ENCODE measurements around the gene TOR1A.

The TOR1A gene, protein sequence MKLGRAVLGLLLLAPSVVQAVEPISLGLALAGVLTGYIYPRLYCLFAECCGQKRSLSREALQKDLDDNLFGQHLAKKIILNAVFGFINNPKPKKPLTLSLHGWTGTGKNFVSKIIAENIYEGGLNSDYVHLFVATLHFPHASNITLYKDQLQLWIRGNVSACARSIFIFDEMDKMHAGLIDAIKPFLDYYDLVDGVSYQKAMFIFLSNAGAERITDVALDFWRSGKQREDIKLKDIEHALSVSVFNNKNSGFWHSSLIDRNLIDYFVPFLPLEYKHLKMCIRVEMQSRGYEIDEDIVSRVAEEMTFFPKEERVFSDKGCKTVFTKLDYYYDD

DNA sequence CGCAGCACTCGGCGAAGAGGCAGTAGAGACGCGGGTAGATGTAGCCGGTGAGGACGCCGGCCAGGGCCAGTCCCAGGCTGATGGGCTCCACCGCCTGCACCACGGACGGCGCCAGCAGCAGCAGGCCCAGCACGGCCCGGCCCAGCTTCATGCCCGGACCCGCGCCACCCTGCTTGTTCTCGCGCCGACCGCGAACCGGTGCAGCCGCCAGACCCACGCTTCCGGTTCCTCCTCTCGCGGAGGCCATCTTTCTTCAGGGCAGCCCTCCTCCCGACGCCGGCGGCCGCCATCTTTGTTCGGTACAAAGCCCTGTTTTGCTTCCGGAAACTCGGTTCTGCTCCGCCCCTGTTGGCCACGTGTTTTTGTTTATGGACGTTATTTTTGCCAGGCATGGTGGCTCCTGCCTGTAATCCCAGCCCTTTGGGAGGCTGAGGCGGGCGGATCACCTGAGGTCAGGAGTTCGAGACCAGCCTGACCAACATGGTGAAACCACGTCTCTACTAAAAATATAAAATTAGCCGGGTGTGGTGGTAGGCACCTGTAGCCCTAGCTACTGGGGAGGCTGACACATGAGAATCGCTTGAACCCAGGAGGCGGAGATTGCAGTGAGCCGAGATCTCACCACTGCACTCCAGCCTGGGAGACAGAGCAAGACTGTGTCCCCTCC, at the start of gene TOR1A:
TSS of gene TOR1A (minus strand) at position 202 of the 667 bp plus-strand sequence. CDS start at position 151, 51 bp downstream.
- peak; percentile 96 for ATAC-seq
- Mint-ChIP-seq H3K4me3 (peak within 1 kb of the TSS; percentile 81), H3K36me3 (peaks cover 18% of the 10 kb centered on the region)

DNA sequence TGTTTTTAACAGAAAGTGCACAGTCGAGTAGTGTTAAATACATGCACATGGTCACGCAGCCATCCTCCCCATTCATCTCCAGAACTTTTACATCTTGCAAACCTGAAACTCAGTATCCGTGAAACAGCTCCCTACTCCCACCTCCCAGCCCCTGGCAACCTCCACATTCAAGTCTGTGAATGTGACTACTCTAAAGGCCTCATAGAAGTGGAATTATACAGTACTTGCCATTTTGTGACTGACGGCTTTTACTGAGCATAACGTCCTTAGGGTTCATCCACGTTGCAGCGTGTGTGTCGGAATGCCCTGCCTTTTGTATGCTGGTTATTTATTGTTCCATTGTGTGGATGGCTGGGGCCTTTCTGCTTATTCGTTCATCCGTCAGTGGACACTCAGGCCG, 47.1 kb upstream of the TOR1A start:
- Mint-ChIP-seq H3K27me3 (no peaks in the 10 kb centered on the region), H3K9me3 (no peaks in the 10 kb centered on the region), H3K4me1 (peaks cover 29% of the 10 kb centered on the region), H3K4me3 (no peak overlapping the region), H3K27ac (no peak overlapping the region), H3K36me3 (peaks cover 51% of the 10 kb centered on the region)
- no peak for ATAC-seq

More for the DNA sequence above, at the start of gene TOR1A:
- Mint-ChIP-seq H3K4me1 (peaks cover 14% of the 10 kb centered on the region), H3K27me3 (no peaks in the 10 kb centered on the region), H3K27ac (peak within 1 kb of the TSS; percentile 81), H3K9me3 (no peaks in the 10 kb centered on the region)

DNA sequence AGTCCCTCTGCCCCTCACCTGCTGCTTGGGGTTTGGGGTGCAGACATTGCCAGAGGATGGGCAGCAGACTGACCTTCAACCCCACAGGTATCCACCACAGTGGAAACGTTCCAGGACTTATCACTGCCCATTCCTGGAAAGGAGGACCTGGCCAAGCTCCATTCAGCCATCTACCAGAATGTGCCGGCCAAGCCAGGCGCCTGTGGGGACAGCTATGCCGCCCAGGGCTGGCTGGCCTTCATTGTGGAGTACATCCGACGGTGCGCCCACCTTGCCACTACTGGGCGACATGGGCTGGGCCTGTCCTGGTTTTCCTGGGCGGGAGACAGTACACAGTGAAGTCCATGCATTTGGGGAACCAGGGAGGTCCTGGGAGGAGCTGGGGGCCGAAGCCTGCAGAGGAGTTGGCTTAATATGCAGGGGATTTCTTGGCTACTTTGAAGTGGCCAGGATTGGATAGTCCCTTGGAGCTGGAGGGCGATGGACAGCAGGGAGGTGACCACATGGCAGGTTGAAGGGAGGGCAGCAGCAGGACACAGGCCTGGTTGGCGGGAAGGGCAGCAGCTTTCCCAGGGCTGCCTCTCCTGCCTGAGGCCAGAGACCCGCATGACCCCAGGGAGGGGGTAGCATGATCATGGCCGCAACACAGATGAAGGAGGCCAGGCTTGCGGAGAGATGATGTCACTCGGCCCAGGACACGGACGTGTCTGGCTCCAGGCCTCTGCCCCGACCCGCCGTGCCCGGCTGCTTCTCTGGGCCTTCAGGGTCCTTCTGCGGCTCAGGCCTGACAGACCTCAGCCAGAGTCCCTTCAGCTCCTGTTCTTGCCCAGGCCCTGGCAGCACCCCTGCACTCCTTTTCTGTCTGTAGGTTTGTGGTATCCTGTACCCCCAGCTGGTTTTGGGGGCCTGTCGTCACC, 45.9 kb upstream of the TOR1A start:
- H3K4me3 Mint-ChIP-seq: no peak overlapping the region
- H3K9me3 Mint-ChIP-seq: no peaks in the 10 kb centered on the region
- no peak for ATAC-seq
- H3K4me1 Mint-ChIP-seq: peaks cover 29% of the 10 kb centered on the region
- H3K36me3 Mint-ChIP-seq: peaks cover 57% of the 10 kb centered on the region
- no peaks in the 10 kb centered on the region for H3K27me3 Mint-ChIP-seq
- H3K27ac Mint-ChIP-seq: peak overlapping the region; percentile 58

DNA sequence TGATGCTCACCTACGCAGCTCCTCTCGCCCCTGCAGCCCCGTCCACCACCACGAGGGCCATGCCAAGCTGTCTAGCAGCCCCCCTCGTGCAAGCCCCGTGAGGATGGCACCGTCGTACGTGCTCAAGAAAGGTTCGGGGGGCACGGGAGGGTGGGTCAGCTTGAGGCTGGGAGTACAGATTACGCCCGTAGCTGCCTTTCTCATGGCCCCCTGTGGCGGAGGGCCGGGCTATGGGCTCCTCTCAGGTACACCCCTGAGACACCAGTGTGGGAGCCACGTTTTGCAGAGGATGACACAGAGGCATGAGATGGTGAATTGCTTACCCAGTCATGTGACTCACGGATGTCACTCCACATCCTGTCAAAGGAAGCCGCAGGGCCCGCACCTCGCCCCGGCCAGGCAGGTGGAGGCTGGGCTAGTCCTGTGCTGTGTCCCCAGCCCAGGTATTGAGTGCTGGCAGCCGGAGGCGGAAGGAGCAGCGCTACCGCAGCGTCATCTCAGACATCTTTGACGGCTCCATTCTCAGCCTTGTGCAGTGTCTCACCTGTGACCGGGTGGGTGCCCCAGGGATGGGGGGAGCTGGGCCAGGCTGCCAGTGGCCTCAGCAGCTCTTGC, 45.0 kb upstream of the TOR1A start:
- peak; percentile 75 for ATAC-seq
- peaks cover 52% of the 10 kb centered on the region for H3K36me3 Mint-ChIP-seq
- H3K27me3 Mint-ChIP-seq: no peaks in the 10 kb centered on the region

DNA sequence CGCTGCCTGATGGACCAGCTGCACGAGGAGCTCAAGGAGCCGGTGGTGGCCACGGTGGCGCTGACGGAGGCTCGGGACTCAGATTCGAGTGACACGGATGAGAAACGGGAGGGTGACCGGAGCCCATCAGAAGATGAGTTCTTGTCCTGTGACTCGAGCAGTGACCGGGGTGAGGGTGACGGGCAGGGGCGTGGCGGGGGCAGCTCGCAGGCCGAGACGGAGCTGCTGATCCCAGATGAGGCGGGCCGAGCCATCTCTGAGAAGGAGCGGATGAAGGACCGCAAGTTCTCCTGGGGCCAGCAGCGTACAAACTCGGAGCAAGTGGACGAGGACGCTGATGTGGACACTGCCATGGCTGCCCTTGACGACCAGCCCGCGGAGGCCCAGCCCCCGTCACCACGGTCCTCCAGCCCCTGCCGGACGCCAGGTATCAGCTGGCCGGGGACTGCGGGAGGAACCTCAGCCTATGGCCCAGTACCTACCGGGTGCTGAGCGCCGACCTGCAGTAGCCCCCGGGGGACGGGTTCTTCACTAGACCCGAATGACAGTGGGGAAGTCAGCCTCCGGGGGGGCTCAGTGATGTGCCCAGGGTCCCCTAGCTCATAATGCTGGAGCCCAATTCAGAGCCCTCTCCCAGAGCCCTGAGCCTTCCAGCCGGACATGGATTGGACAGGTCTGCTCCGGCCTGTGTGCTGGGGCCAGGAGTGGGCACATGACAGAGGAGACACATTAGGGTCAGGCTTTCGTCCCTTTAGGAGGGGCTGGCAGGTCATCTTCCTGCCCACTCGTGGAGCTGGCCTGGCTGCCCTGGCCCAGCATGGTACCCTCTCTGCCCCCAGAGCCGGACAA, 44.3 kb upstream of the TOR1A start:
- H3K27ac Mint-ChIP-seq: peak overlapping the region; percentile 58
- peaks cover 52% of the 10 kb centered on the region for H3K36me3 Mint-ChIP-seq
- no peak for ATAC-seq
- no peaks in the 10 kb centered on the region for H3K27me3 Mint-ChIP-seq
- peaks cover 29% of the 10 kb centered on the region for H3K4me1 Mint-ChIP-seq
- no peak overlapping the region for H3K4me3 Mint-ChIP-seq
- no peaks in the 10 kb centered on the region for H3K9me3 Mint-ChIP-seq

More for the DNA sequence above, 45.0 kb upstream of the TOR1A start:
- Mint-ChIP-seq H3K4me1 (peaks cover 29% of the 10 kb centered on the region), H3K4me3 (no peak overlapping the region), H3K9me3 (no peaks in the 10 kb centered on the region), H3K27ac (peak overlapping the region; percentile 58)

DNA sequence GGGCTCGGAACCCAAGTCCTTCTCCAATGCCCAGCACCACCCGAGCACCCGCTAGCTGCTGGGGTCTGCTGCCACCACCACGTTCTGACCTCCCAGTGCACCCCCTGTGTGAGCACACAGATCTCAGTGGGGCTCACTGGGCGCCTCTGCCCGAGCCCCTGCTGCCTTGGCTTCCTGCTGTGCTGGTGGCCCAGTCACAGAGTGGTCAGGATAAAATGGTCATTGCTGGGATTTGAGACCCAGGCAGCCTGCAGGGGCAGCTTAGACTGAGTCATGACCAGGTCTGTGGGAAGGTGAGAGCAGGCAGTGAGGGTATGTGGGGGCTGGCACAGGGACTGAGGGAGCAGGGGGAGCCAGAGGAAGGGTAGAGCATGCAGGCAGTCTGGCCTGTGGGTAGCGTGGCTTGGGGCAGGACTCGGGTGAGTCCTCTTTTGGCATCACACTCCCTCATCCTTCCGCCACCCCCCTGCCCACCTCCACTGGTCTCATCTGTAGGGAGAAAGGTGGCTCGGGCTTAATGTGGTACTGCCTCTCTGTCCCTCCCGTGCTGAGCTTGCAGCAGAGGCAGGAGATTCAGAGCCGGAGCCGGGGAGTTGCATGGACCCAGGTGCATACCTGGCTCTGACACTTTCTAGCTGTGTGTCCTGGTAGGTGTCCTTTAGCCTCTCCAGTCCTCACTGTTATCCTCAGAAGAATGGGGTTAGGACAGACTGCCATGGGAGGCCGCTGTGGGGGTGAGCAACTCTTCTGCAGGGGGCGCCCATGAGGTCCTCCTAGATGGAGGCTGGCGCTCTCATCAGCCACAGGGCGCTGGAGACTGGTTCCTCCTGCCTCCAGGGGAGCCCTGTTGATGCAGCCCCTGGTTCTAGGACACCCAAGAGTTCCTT, 43.4 kb upstream of the TOR1A start:
- ATAC-seq: no peak
- Mint-ChIP-seq H3K36me3 (peaks cover 55% of the 10 kb centered on the region), H3K9me3 (no peaks in the 10 kb centered on the region), H3K27me3 (no peaks in the 10 kb centered on the region), H3K4me3 (no peak overlapping the region), H3K4me1 (peaks cover 29% of the 10 kb centered on the region), H3K27ac (no peak overlapping the region)

DNA sequence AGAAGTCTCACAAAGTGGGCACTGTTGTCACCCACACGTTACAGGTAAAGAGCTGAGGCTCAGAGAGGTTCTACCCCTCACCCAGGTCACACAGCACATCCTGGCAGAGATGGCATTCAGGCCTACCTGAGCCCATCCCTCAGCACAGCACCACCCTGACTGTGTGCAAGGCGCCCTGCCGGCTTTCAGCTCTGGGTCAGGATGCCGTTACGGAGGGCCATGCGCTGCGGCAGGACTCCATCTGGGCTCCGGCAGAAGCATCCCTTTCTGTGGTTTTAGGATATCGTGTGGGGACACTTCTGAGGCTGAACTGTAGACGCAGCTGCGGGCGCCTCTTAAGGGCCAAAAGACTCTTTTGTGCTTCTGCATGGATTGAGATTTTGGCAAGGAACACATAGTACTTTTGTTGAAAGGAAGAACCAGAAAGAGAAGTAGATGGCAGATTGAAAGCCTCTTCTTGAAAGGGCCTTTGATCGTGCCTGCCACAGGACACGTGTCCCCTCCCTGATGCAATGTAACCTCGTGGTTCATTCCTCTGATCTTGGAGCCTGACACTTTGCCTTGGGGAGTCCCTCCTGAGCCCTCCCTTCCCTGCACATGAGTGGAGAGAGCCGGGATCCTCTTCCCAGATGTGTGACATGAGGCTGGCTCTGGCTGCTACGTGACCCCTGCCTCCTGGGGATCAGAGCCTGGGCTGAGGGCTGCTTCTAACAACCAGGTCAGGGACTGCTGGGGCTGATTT, 42.6 kb upstream of the TOR1A start:
- H3K36me3 Mint-ChIP-seq: peaks cover 59% of the 10 kb centered on the region
- H3K9me3 Mint-ChIP-seq: no peaks in the 10 kb centered on the region
- no peak overlapping the region for H3K4me3 Mint-ChIP-seq
- peaks cover 23% of the 10 kb centered on the region for H3K4me1 Mint-ChIP-seq
- H3K27me3 Mint-ChIP-seq: no peaks in the 10 kb centered on the region
- ATAC-seq: no peak
- peak overlapping the region; percentile 48 for H3K27ac Mint-ChIP-seq

DNA sequence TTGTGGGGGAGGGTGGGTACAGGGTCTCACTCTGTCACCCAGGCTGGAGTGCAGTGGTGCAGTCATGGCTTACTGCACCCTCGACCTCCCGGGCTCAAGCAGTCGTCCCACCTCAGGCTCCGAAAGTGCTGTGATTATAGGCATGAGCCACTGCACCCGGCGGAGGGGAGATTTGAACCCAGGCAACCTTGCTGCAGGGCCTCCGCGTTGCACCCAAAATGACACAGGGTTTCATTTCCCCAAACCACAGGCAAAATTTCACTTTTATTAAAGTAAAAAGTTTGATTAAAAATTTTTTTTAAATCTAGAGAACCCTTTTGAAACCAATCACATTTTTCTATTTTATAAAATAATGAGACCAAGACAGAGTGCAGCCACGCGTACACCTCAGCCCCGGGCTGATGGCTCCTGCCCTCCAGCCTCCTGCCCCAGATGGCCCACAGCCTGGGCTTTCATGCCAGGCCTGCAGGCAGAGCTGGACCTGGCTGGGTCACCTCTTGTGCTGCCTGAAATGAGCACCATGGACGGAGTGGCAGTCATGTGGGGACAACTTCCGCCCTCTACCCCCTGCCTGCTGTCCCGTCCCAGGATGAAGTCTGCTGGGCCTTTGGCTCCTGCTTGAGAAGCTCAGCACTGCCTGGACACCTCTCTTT, 41.9 kb upstream of the TOR1A start:
- Mint-ChIP-seq H3K36me3 (peaks cover 59% of the 10 kb centered on the region), H3K4me1 (peaks cover 15% of the 10 kb centered on the region), H3K27me3 (no peaks in the 10 kb centered on the region), H3K9me3 (no peaks in the 10 kb centered on the region), H3K4me3 (no peak overlapping the region), H3K27ac (peak overlapping the region; percentile 48)
- no peak for ATAC-seq

DNA sequence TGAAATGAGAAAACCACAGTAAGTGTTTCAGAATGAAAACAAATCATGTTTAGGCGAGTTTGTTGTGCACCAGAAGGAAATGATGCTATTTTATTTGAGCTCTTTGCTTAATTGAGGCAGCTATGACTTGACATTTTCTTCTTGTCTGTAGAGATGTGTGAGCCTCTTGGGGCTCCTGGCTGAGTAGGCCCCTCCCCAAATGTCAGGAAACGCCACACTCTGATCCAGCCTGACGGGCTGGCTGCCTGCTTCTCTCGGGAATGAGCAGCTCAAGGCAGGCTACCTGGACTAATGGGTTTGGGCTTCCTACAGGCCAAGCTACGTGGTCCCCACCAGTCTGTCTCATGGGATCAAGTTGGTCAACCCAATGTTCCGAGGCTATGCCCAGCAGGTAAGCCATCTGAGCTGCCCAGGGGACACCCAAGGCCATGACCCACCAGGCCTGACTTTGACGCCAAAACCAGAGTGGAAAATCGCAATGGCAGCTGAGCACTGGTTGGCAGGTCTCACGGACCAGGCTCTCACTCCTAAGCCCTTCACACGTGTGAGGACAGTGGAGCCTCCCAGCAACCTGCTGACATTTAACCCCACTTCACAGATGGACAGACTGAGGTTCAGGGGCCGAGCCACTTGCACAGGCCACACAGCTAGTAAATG, 41.2 kb upstream of the TOR1A start:
- Mint-ChIP-seq H3K27ac (peak overlapping the region; percentile 37), H3K4me1 (peaks cover 14% of the 10 kb centered on the region), H3K9me3 (no peaks in the 10 kb centered on the region), H3K27me3 (no peaks in the 10 kb centered on the region), H3K36me3 (peaks cover 58% of the 10 kb centered on the region), H3K4me3 (no peak overlapping the region)
- no peak for ATAC-seq

DNA sequence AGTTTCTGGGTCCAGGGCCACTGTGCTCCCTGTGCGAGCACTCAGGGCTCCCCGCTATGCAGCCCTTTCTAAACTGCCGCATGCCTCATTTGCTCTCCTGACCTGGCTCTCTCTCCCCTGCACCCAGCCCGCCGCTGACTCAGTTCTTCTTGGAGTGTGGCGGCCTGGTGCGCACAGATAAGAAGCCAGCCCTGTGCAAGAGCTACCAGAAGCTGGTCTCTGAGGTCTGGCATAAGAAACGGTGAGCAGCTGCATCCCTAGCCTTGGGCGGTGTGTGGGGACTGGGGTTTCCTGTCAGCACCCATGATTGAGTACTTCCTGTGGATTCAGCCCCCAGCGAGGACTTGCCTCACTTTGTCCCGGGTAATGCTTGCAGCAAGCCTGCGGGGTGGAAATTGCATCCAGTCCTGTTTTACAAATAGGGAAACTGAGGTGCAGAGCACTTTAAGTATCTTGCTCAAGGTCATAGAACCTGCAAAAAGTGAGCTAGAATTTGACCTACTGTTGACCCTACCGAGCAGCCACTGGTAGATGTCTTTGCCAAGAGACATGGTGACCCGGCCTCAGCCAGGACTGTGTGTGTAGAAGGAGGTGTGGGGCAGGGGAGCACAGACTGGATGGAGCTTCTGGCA, 39.2 kb upstream of the TOR1A start:
- Mint-ChIP-seq H3K36me3 (peaks cover 65% of the 10 kb centered on the region), H3K4me3 (no peak overlapping the region), H3K27ac (no peak overlapping the region), H3K4me1 (no peaks in the 10 kb centered on the region), H3K9me3 (no peaks in the 10 kb centered on the region), H3K27me3 (no peaks in the 10 kb centered on the region)
- no peak for ATAC-seq

DNA sequence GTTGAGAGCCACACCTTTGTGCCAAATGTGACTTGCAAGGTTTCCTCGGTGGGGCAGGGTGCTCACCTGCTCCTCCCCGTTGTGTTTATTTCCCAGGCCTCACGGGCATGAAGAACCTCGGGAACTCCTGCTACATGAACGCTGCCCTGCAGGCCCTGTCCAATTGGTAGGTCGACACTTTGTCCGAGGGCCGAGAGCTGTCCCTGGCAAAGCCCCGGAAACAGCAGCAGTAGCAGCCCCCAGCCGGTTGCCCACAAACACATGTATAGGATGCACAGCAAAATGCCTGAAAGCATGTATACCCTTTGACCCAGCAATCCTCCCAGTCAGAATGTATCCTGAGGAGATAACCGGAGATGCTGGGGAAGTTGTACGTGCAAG, 37.5 kb upstream of the TOR1A start:
- no peaks in the 10 kb centered on the region for H3K27me3 Mint-ChIP-seq
- peaks cover 58% of the 10 kb centered on the region for H3K36me3 Mint-ChIP-seq
- no peak for ATAC-seq
- no peak overlapping the region for H3K4me3 Mint-ChIP-seq
- H3K9me3 Mint-ChIP-seq: no peaks in the 10 kb centered on the region
- H3K4me1 Mint-ChIP-seq: no peaks in the 10 kb centered on the region
- H3K27ac Mint-ChIP-seq: no peak overlapping the region
